HCT116 (cell line): ENCODE results near the gene RIPK3. TPM values are rescaled to one million over a fixed set of nuclear protein-coding genes. Genes with fewer than 3 reads are reported as not detected.

Source experiments
- ATAC-seq: fragments of 200-7000 bp; cut with Tn5 transposase; 2 replicates; pipeline ENCODE4 v1.9.1; 2020; ENCODE audit warnings: mild to moderate bottlenecking, moderate library complexity
- BruUV-seq: library from RNA; stranded (reverse); fragments of 400-500 nt; replicated peaks from 2 replicates; lab custom pipeline; 2021; lab: Mats Ljungman, UMichigan
- CTCF ChIA-PET: fragments of 300-600 bp; sonication (Branson Sonifier 250); formaldehyde crosslinking; loops from one replicate; lab custom pipeline; 2021; ENCODE audit warnings: antibody characterized with exemption; lab: Charles Lee
- POLR2A ChIA-PET: fragments of 300-600, 350-600 bp; sonication (Branson Sonifier 250); formaldehyde crosslinking; loops from one replicate; lab custom pipeline; 2021; ENCODE audit warnings: antibody characterized with exemption; lab: Charles Lee
- RAD21 ChIA-PET, 2 experiments: fragments of 300-600 bp; sonication (Branson Sonifier 250); formaldehyde crosslinking; loops; one replicate each; lab custom pipeline; 2023; ENCODE audit warnings: low total read pairs in 2 of 2; ENCODE audit not compliant: uncharacterized antibody in 2 of 2, unreplicated experiment in 2 of 2, low non-redundant PET in 1 of 2; lab: Charles Lee
- DNase-seq: peaks from one replicate; pipeline ENCODE4 v3.0.0-alpha.2; 2010; ENCODE audit warnings: low read depth, low spot score
- H2AFZ ChIP-seq: fragments of 200-600 bp; shearing (Covaris generic), sonication (generic); 2 replicates; pipeline ENCODE4 v1.6.1; 2017; ENCODE audit warnings: low read depth, mixed run types, mixed read lengths, antibody characterized with exemption, low read length; ENCODE audit not compliant: poor library complexity, severe bottlenecking
- H3K27ac ChIP-seq: 2 replicates; pipeline ENCODE4 v1.5.1; 2012; ENCODE audit warnings: low read depth, low read length
- H3K27me3 ChIP-seq: fragments of 200-600 bp; sonication (generic); 2 replicates; pipeline ENCODE4 v1.6.1; 2016; ENCODE audit warnings: mixed run types, low read length, mixed read lengths; ENCODE audit not compliant: insufficient read depth
- H3K36me3 ChIP-seq, 2 experiments: fragments of 200-500 bp in 1 of 2; fragments of 200-600 bp in 1 of 2; sonication (Bioruptor generic) in 1 of 2; sonication (generic) in 1 of 2; 2 replicates each; pipeline versions ENCODE4 v1.5.1 to v1.6.1; 2014 to 2016; ENCODE audit warnings: low read length in 2 of 2, inconsistent platforms in 1 of 2, mixed read lengths in 1 of 2, mixed run types in 1 of 2; ENCODE audit not compliant: insufficient read depth in 2 of 2, control insufficient read depth in 1 of 2
- H3K4me1 ChIP-seq, 2 experiments: fragments of 200-600 bp in 1 of 2; sonication (generic) in 1 of 2; 2 replicates each; pipeline versions ENCODE4 v1.5.1 to v1.6.1; 2012 to 2017; ENCODE audit warnings: low read length in 2 of 2, inconsistent platforms in 1 of 2, mild to moderate bottlenecking in 1 of 2, mixed read lengths in 1 of 2, mixed run types in 1 of 2, moderate library complexity in 1 of 2; ENCODE audit not compliant: insufficient read depth in 2 of 2, control insufficient read depth in 1 of 2
- H3K4me2 ChIP-seq: fragments of 200-600 bp; sonication (generic); 2 replicates; pipeline ENCODE4 v1.6.1; 2017; ENCODE audit warnings: mixed run types, low read length, mixed read lengths
- H3K4me3 ChIP-seq, 2 experiments: fragments of 200-600 bp in 1 of 2; sonication (generic) in 1 of 2; replicated peaks in 1 of 2; 2 replicates each; pipeline ENCODE4 v1.5.1; 2011 to 2016; ENCODE audit warnings: low read length in 2 of 2, control low read depth in 1 of 2, low read depth in 1 of 2, mild to moderate bottlenecking in 1 of 2, mixed read lengths in 1 of 2, mixed run types in 1 of 2
- H3K79me2 ChIP-seq: fragments of 200-600 bp; sonication (generic); 2 replicates; pipeline ENCODE4 v1.6.1; 2017; ENCODE audit warnings: mild to moderate bottlenecking, mixed run types, low read length, moderate library complexity, mixed read lengths; ENCODE audit not compliant: insufficient read depth
- H3K9ac ChIP-seq: fragments of 200-600 bp; sonication (generic); 2 replicates; pipeline ENCODE4 v1.6.1; 2016; ENCODE audit warnings: low read length, mixed read lengths
- H3K9me2 ChIP-seq: fragments of 200-600 bp; sonication (generic), shearing (Covaris generic); 2 replicates; pipeline ENCODE4 v1.6.1; 2017; ENCODE audit warnings: mixed run types, mild to moderate bottlenecking, moderate library complexity; ENCODE audit not compliant: insufficient read depth
- H3K9me3 ChIP-seq, 2 experiments: fragments of 200-500 bp in 1 of 2; fragments of 200-600 bp in 1 of 2; sonication (Bioruptor generic) in 1 of 2; sonication (generic) in 1 of 2; 2 replicates each; pipeline ENCODE4 v1.6.1; 2014 to 2017; ENCODE audit warnings: low read length in 2 of 2, mixed read lengths in 2 of 2, inconsistent platforms in 1 of 2, low read depth in 1 of 2, mild to moderate bottlenecking in 1 of 2, mixed run types in 1 of 2, moderate library complexity in 1 of 2; ENCODE audit not compliant: control insufficient read depth in 1 of 2, insufficient read depth in 1 of 2
- H4K20me1 ChIP-seq: fragments of 200-600 bp; sonication (generic), shearing (Covaris generic); 2 replicates; pipeline ENCODE4 v1.6.1; 2017; ENCODE audit warnings: mixed run types, mild to moderate bottlenecking, moderate library complexity; ENCODE audit not compliant: insufficient read depth
- ATF3 ChIP-seq: IDR thresholded peaks from 2 replicates; pipeline ENCODE4 v1.6.1; 2012
- CTCF ChIP-seq, 3 experiments: fragments of 200-600 bp in 1 of 3; sonication (generic) in 1 of 3; IDR thresholded peaks in 2 of 3; conservative IDR thresholded peaks in 1 of 3; 2 replicates each; pipeline ENCODE4 v1.5.1; 2012 to 2017; ENCODE audit warnings: low read depth in 2 of 3, low read length in 2 of 3, antibody characterized with exemption in 1 of 3, borderline replicate concordance in 1 of 3, control low read depth in 1 of 3, mild to moderate bottlenecking in 1 of 3, mixed read lengths in 1 of 3, mixed run types in 1 of 3, moderate library complexity in 1 of 3; ENCODE audit not compliant: insufficient read depth in 1 of 3
- EZH2 ChIP-seq: fragments of 200-600 bp; sonication (generic); IDR thresholded peaks from 2 replicates; pipeline ENCODE4 v1.6.1; 2017; ENCODE audit warnings: antibody characterized with exemption, mixed run types
- JUND ChIP-seq: IDR thresholded peaks from 2 replicates; pipeline ENCODE4 v1.6.1; 2012
- RAD21 ChIP-seq: IDR thresholded peaks from 2 replicates; pipeline ENCODE4 v1.6.1; 2012; ENCODE audit warnings: low read depth, mild to moderate bottlenecking
- SIN3A ChIP-seq: IDR thresholded peaks from 2 replicates; pipeline ENCODE4 v1.6.1; 2012; ENCODE audit warnings: low read depth
- TCF7L2 ChIP-seq: IDR thresholded peaks from 2 replicates; pipeline ENCODE4 v1.7.0; 2011; ENCODE audit warnings: borderline replicate concordance, inconsistent platforms; ENCODE audit not compliant: insufficient read depth, insufficient read length; ENCODE audit errors: extremely low read depth
- YY1 ChIP-seq: IDR thresholded peaks from 2 replicates; pipeline ENCODE4 v1.6.1; 2011; ENCODE audit warnings: low read length, low read depth, moderate library complexity, mild to moderate bottlenecking; ENCODE audit not compliant: insufficient replicate concordance; ENCODE audit errors: extremely low read depth
- ZBTB33 ChIP-seq: IDR thresholded peaks from 2 replicates; pipeline ENCODE4 v1.6.1; 2011; ENCODE audit warnings: mild to moderate bottlenecking, low read length, moderate library complexity; ENCODE audit not compliant: insufficient replicate concordance; ENCODE audit errors: extremely low read depth
- ZFX ChIP-seq: fragments of 450-650 bp; IDR thresholded peaks from 2 replicates; pipeline ENCODE4 v1.6.1; 2017
- ZNF274 ChIP-seq: fragments of 200-500 bp; sonication (Bioruptor generic); IDR thresholded peaks from 2 replicates; pipeline ENCODE4 v1.6.1; 2014; ENCODE audit warnings: mild to moderate bottlenecking, low read depth, low read length, inconsistent platforms
- intact Hi-C: fragments of 100-400 bp; cut with micrococcal nuclease; formaldehyde crosslinking; loops from 2 replicates; pipeline ENCODE4 v1.10.0; 2022
- total RNA-seq: library from RNA; stranded (reverse); gene quantifications from one replicate; pipeline ENCODE4 v1.2.1, GENCODE V29; 2021; ENCODE audit not compliant: unreplicated experiment
- TF ChIP-seq, protein P1 (sequence below): IDR thresholded peaks from 2 replicates; pipeline ENCODE4 v1.6.1; 2012

RIPK3 gene
- total RNA-seq, 1 experiment from 2014 or later: not detected

DNA sequence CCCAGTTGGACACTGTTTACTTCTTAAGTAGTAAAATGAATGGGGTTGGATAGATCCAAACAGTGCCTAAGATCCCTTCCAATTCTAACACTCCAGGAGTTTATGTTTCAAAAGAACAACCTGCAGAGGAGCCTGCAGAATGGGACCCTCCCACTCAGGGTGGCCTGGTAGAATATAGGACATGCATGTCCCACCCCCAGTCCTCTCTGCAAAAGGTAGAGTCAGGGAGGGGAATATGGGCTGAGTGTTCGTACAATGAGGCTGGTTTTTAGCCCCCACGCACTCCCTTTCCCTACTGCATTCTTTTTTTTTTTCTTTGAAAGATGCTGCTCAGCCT, 47.2 kb upstream of the RIPK3 start (continued):
- TF ChIP-seq SIN3A: no peak
- TF ChIP-seq JUND: no peak
- no peak for TF ChIP-seq ZNF274
- TF ChIP-seq TCF7L2: no peak
- no peak for TF ChIP-seq ATF3

GRCh38 chr14:24385524-24385923, 45.7 kb upstream of the RIPK3 start:
- Histone ChIP-seq H3K9me3 (no peaks in the 10 kb centered on the region), H3K79me2 (no peaks in the 10 kb centered on the region), H3K9me2 (no peaks in the 10 kb centered on the region), H3K4me3 (no peak overlapping the region), H3K4me1 (no peaks in the 10 kb centered on the region), H3K4me2 (no peak overlapping the region), H3K36me3 (no peaks in the 10 kb centered on the region), H3K27me3 (no peaks in the 10 kb centered on the region), H3K9ac (no peak overlapping the region), H3K27ac (no peak overlapping the region), H4K20me1 (no peaks in the 10 kb centered on the region), H2AFZ (no peak overlapping the region)
- ChIA-PET POLR2A (interaction anchor here (1.6 kb wide), 1 partner anchor 23 kb away, joined by 3 read pairs; no protein-coding TSS in a partner anchor), CTCF (no interaction called here), RAD21 (no interaction called here)
- ATAC-seq (no peak), DNase-seq (no peak)
- TF ChIP-seq ZBTB33: no peak
- TF ChIP-seq EZH2: no peak
- TF ChIP-seq, protein P1, sequence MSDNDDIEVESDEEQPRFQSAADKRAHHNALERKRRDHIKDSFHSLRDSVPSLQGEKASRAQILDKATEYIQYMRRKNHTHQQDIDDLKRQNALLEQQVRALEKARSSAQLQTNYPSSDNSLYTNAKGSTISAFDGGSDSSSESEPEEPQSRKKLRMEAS: no peak
- TF ChIP-seq ZFX: no peak
- no peak for TF ChIP-seq SIN3A
- no peak for TF ChIP-seq YY1
- TF ChIP-seq CTCF (IDR thresholded peaks at IDR 0.05 in 2 of 3, conservative IDR thresholded peaks at IDR 0.05 in 1 of 3; ENCODE audit: borderline replicate concordance in 1 of 3, insufficient read depth in 1 of 3, low read depth in 2 of 3, low read length in 2 of 3): no peak
- TF ChIP-seq RAD21: no peak
- no peak for TF ChIP-seq JUND
- no TSS peak for BruUV-seq
- intact Hi-C loops: no loop called here
